Gastroesophageal sphincter (tissue), 3 donors: ENCODE data around the gene SLIT3.

Experiments
- CTCF ChIP-seq, 4 experiments: fragments of 200-600 bp in 2 of 4; fragments of 450-650 bp in 2 of 4; sonication (generic) in 1 of 4; IDR thresholded peaks; one replicate each; pipeline ENCODE4 v1.5.1; 2017 to 2019; ENCODE audit warnings: antibody characterized with exemption in 4 of 4, mild to moderate bottlenecking in 2 of 4, moderate library complexity in 2 of 4
- EP300 ChIP-seq: sonication (generic); formaldehyde crosslinking; IDR thresholded peaks from one replicate; pipeline ENCODE4 v1.6.1; 2017; ENCODE audit warnings: antibody characterized with exemption, mild to moderate bottlenecking
- POLR2A ChIP-seq, 2 donors: fragments of 450-650 bp; IDR thresholded peaks; one replicate each; pipeline ENCODE4 v1.6.1; 2017; ENCODE audit warnings: antibody characterized with exemption in 2 of 2, mild to moderate bottlenecking in 2 of 2, moderate library complexity in 1 of 2

- TF ChIP-seq POLR2A (IDR thresholded peaks at IDR 0.05) (no peak), CTCF (IDR thresholded peaks at IDR 0.05) (no peak), EP300 (no peak)
These were observed 322.4 kb downstream of the SLIT3 start for GRCh38 chr5:168978500-168978899.
